Cardiac muscle cell (in vitro differentiated cells and primary cell): ENCODE data around the gene TXNRD2. TPM values are rescaled to one million over a fixed set of nuclear protein-coding genes. Genes with fewer than 3 reads are reported as not detected.

ENCODE experiments used
- DNase-seq, 2 donors: peaks; one replicate each; pipeline versions ENCODE4 v3.0.0 to v3.0.0-alpha.2; 2010 to 2017; ENCODE audit warnings: low read depth in 1 of 2, low spot score in 1 of 2
- H3K27ac ChIP-seq: fragments of 200-600 bp; sonication (generic); 2 replicates; pipeline ENCODE4 v1.5.1; 2016
- H3K27me3 ChIP-seq: fragments of 200-600 bp; sonication (generic); 2 replicates; pipeline ENCODE4 v1.6.0; 2016; ENCODE audit warnings: control low read depth
- H3K36me3 ChIP-seq: fragments of 200-600 bp; sonication (generic); 2 replicates; pipeline ENCODE4 v1.5.1; 2016; ENCODE audit warnings: control low read depth
- H3K4me1 ChIP-seq: fragments of 200-600 bp; sonication (generic); 2 replicates; pipeline ENCODE4 v1.8.1; 2017; ENCODE audit warnings: low read depth, mild to moderate bottlenecking, mixed run types
- H3K4me3 ChIP-seq: fragments of 200-600 bp; sonication (generic); 2 replicates; pipeline ENCODE4 v1.5.1; 2016; ENCODE audit warnings: mild to moderate bottlenecking
- H3K9me3 ChIP-seq: fragments of 200-600 bp; sonication (generic); 2 replicates; pipeline ENCODE4 v1.5.1; 2017; ENCODE audit warnings: low read depth, mild to moderate bottlenecking, control low read depth
- polyA plus RNA-seq: library from polyadenylated mRNA; unstranded; fragments of >200 nt; fragmentation: Nextera tagmentation; extraction: Ambion mirVana; gene quantifications from 2 replicates; pipeline ENCODE4 v1.2.1, GENCODE V29; 2016
- total RNA-seq: library from RNA; depleted of rRNA; stranded (reverse); fragments of >200 nt; gene quantifications from 2 replicates; pipeline ENCODE4 v1.2.3, GENCODE V29; 2016
- TF ChIP-seq, protein P1 (sequence below): IDR thresholded peaks from 2 replicates; pipeline ENCODE4 v1.5.1; 2012; ENCODE audit warnings: low read depth, mild to moderate bottlenecking, low read length

The TXNRD2 gene
- total and polyA plus RNA-seq, 2 experiments from 2014 or later: 15.6 to 21.2 TPM

DNA sequence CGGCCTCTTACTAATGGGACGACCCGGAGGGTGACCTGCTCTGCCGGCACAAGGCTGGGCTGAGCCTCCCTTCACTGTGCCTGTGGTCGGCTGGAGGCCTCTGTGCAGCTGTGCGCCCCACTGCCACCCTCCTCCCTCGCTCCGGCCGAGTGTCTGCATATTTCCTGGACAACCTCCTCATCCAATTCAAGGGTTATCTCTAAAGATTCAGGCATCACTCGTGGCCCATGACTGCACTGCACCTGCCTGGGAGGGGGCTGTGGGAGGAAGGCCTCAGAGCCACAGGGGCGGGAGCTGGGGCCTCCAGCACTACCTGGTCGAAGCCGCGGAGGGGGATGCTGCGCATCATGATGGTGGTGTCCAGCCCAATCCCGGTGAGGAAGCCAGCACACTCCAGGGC lies 43.9 kb downstream of the TXNRD2 start:
- TF ChIP-seq, protein P1, sequence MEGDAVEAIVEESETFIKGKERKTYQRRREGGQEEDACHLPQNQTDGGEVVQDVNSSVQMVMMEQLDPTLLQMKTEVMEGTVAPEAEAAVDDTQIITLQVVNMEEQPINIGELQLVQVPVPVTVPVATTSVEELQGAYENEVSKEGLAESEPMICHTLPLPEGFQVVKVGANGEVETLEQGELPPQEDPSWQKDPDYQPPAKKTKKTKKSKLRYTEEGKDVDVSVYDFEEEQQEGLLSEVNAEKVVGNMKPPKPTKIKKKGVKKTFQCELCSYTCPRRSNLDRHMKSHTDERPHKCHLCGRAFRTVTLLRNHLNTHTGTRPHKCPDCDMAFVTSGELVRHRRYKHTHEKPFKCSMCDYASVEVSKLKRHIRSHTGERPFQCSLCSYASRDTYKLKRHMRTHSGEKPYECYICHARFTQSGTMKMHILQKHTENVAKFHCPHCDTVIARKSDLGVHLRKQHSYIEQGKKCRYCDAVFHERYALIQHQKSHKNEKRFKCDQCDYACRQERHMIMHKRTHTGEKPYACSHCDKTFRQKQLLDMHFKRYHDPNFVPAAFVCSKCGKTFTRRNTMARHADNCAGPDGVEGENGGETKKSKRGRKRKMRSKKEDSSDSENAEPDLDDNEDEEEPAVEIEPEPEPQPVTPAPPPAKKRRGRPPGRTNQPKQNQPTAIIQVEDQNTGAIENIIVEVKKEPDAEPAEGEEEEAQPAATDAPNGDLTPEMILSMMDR: no peak
- H3K27ac ChIP-seq: peak overlapping the region; percentile 26

DNA sequence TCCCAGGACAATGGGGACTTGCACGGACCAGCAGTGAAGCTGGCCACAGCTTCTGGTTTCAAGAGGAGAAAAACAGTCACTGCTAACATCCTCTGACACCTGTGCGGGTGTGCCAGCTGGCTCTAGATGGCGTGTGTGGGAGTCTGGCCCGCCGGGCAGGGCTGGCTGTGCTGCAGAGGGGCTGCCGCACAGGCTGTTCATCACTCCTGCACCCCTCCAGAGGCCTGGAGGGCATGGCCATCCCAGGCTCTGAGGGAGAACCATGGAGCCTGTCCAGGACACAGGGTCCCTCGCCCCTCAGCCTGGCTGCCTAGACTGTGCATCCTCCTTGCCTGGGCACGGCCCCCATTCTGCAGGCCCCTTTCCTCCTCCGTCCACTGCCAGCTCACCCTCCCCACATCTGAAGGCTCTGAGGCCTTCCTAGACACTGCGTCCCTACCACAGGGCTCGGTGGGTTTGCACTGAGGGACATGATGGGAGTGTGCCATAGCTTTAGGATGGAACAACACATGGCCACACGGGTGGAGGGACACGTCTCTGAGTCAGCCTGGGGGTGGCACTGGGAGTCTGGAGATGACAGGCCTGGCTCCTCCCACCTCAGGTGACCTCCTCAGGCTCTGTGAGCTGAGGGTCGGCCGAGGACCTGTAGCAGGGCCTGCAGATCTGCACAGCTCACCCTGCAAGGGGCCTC lies 44.8 kb downstream of the TXNRD2 start:
- H3K9me3 ChIP-seq: no peaks in the 10 kb centered on the region
- H3K36me3 ChIP-seq: no peaks in the 10 kb centered on the region
- TF ChIP-seq, protein P1: no peak
- DNase-seq: no peak
- H3K27me3 ChIP-seq: no peaks in the 10 kb centered on the region
- H3K4me3 ChIP-seq: no peak overlapping the region
- H3K27ac ChIP-seq: no peak overlapping the region
- H3K4me1 ChIP-seq: peaks cover 12% of the 10 kb centered on the region

More for the DNA sequence above, 43.9 kb downstream of the TXNRD2 start:
- Histone ChIP-seq H3K4me3 (no peak overlapping the region), H3K9me3 (no peaks in the 10 kb centered on the region), H3K27me3 (no peaks in the 10 kb centered on the region), H3K4me1 (peaks cover 10% of the 10 kb centered on the region), H3K36me3 (no peaks in the 10 kb centered on the region)
- no peak for DNase-seq

DNA sequence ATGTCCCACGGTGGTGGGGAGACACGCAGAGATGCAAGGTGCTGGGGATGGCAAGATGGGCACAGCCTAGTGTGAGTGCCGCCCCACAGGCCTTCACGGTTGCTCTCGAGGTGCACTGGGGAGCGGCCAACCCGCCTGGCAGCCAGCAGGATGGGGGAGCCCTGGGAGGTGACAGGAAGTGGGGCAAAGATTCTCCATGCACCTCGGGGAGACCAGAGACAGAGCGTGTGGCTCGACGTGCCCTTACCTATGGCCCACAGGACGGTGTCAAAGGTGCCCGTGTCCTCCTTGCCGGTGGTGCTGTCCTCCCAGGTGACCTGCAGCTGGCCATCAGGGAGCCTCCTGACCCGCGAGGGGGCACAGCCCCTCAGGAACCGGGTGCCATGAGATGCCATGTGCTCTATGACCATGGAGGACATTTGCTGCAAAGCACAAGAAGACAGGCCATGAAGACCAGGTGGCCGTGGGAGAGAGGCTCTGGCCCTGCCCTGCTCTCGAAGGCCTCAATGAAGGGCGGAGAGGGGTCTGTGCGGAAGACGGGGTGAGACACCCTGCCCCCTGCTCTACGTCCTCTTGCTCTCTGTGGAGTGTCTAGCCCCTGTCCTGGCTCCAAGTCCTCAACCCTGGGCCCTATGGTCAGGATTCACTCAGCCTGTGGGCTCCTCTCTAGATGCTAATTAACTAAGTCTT lies 46.3 kb downstream of the TXNRD2 start:
- H3K27me3 ChIP-seq: no peaks in the 10 kb centered on the region
- H3K27ac ChIP-seq: no peak overlapping the region
- TF ChIP-seq, protein P1: no peak
- H3K36me3 ChIP-seq: no peaks in the 10 kb centered on the region
- no peaks in the 10 kb centered on the region for H3K9me3 ChIP-seq
- H3K4me1 ChIP-seq: peaks cover 20% of the 10 kb centered on the region
- no peak overlapping the region for H3K4me3 ChIP-seq
- no peak for DNase-seq

DNA sequence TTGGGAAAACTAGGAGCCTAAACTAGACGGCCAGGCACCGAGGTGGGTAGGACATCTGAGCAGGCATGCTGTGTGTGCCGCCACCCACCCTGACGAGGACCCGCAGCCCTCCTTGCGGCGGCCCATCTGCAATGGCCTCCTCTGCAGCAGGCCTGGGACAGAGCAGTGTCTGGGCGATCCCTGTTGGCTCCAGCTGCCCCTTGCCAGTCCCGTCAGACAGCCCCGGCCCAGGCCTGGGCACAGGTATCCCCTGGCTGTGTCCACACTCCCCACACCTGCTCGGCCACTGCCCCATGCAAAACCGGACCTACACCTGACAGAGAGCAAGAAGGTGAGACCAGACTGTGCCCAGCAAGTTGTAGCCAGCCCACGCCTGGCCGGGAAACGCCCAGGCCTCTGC lies 48.3 kb downstream of the TXNRD2 start:
- Histone ChIP-seq H3K9me3 (no peaks in the 10 kb centered on the region), H3K27ac (no peak overlapping the region), H3K36me3 (no peaks in the 10 kb centered on the region), H3K4me3 (no peak overlapping the region), H3K4me1 (peaks cover 20% of the 10 kb centered on the region), H3K27me3 (no peaks in the 10 kb centered on the region)
- no peak for DNase-seq
- TF ChIP-seq, protein P1: no peak

DNA sequence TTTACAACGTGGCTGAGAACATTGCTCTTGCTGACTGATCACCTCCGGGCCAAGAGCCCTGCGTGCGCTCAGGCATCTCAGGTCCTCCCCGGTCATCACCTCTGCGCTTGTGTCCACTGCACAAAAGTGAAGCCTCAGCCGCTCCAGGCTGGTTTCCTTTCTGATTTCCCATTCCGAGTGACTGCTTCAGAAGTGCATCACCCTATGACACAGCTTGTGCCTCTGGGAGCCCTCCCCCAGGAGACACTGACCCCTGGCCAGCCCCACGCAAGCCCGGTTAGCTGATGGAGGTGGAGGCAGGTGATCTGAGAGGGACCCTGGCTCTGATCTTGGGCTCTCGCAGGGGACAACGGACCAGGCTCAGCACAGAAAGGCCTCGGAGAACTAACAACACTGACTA lies 48.7 kb downstream of the TXNRD2 start:
- no peak for DNase-seq
- TF ChIP-seq, protein P1: no peak
- Histone ChIP-seq H3K4me1 (peaks cover 20% of the 10 kb centered on the region), H3K4me3 (no peak overlapping the region), H3K36me3 (no peaks in the 10 kb centered on the region), H3K9me3 (no peaks in the 10 kb centered on the region), H3K27me3 (no peaks in the 10 kb centered on the region), H3K27ac (no peak overlapping the region)
